Left ventricle myocardium inferior (tissue), 1 donor: ENCODE results near the gene SIK3. TPM values are rescaled to one million over a fixed set of nuclear protein-coding genes. Genes with fewer than 3 reads are reported as not detected.
"Not testable (repeated sequence)": the region's sequence is repeated elsewhere in the genome, so short reads cannot be mapped to it uniquely, and the experiment has no call there.

ENCODE experiments used
- DNase-seq: peaks from one replicate; pipeline ENCODE4 v3.0.0-alpha.2; 2020
- H3K27ac ChIP-seq: fragments of 200-600 bp; replicated peaks from 2 replicates; pipeline ENCODE4 v1.8.0; 2021
- H3K27me3 ChIP-seq: fragments of 200-600 bp; 2 replicates; pipeline ENCODE4 v1.8.0; 2021; ENCODE audit warnings: low read depth
- H3K36me3 ChIP-seq: fragments of 200-600 bp; 2 replicates; pipeline ENCODE4 v1.8.0; 2021
- H3K4me1 ChIP-seq: fragments of 200-600 bp; 2 replicates; pipeline ENCODE4 v1.8.0; 2021
- H3K4me3 ChIP-seq: fragments of 200-600 bp; 2 replicates; pipeline ENCODE4 v1.8.0; 2021; ENCODE audit warnings: mild to moderate bottlenecking, moderate library complexity
- H3K9me3 ChIP-seq: fragments of 200-600 bp; replicated peaks from 2 replicates; pipeline ENCODE4 v1.8.0; 2021
- intact Hi-C: fragments of 100-400 bp; cut with micrococcal nuclease; formaldehyde crosslinking; loops from one replicate; pipeline ENCODE4 v1.11.0; 2022
- total RNA-seq: library from RNA; stranded (reverse); fragmentation: NEBNext Ultra II Directional; extraction: Animal tissue kit (Norgen Biotek cat#: 25700); gene quantifications from one replicate; pipeline ENCODE4 v1.2.1, GENCODE V29; 2021
- TF ChIP-seq, protein P1 (sequence below): fragments of 200-600 bp; IDR thresholded peaks from 2 replicates; pipeline ENCODE4 v1.8.0; 2021; ENCODE audit warnings: antibody characterized with exemption, mild to moderate bottlenecking, borderline replicate concordance
- donor health status: DM: no; HTN: yes; CAD: no; lungs with severe emphysema.

The SIK3 gene
- total RNA-seq, 1 donor from 2014 or later: 36.3 TPM

DNA sequence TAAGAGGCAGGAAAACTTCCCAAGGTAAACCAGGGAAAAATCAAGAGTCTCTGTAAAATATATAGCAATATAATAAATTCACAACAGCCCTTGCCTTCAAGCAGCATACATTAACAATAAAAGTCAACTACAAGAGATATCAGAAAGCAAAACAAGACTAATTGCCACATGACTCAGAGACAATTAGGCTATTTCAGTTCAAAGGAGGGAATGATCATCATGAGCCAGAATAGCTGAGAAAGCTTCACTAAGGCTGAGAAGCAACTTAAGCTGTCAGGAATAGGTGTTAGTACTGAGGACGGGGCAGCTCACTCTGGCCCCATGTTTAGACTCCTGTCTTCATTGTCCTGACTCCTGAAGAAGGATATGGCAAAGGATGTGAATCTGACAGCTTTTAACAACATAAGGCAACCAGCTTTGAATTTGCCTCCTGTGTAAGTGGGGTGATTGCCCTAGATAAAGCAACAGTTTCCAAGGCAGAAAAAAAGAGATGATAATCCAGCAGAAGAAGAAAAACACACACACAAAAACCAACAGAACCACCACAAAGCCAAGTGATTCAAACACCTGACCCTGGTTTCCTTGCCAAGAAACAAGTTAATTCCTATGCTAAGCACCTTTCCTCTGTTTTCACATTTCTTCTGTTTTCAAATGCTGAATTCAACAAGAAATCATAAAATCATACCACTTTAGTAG lies 60.8 kb downstream of the SIK3 start:
- Histone ChIP-seq H3K27me3 (no peaks in the 10 kb centered on the region), H3K36me3 (no peaks in the 10 kb centered on the region), H3K4me1 (peaks cover 52% of the 10 kb centered on the region), H3K4me3 (no peak overlapping the region), H3K9me3 (no peaks in the 10 kb centered on the region), H3K27ac (no peak overlapping the region)
- TF ChIP-seq, protein P1, sequence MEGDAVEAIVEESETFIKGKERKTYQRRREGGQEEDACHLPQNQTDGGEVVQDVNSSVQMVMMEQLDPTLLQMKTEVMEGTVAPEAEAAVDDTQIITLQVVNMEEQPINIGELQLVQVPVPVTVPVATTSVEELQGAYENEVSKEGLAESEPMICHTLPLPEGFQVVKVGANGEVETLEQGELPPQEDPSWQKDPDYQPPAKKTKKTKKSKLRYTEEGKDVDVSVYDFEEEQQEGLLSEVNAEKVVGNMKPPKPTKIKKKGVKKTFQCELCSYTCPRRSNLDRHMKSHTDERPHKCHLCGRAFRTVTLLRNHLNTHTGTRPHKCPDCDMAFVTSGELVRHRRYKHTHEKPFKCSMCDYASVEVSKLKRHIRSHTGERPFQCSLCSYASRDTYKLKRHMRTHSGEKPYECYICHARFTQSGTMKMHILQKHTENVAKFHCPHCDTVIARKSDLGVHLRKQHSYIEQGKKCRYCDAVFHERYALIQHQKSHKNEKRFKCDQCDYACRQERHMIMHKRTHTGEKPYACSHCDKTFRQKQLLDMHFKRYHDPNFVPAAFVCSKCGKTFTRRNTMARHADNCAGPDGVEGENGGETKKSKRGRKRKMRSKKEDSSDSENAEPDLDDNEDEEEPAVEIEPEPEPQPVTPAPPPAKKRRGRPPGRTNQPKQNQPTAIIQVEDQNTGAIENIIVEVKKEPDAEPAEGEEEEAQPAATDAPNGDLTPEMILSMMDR: no peak
- DNase-seq: no peak
- intact Hi-C loops: no loop called here

DNA sequence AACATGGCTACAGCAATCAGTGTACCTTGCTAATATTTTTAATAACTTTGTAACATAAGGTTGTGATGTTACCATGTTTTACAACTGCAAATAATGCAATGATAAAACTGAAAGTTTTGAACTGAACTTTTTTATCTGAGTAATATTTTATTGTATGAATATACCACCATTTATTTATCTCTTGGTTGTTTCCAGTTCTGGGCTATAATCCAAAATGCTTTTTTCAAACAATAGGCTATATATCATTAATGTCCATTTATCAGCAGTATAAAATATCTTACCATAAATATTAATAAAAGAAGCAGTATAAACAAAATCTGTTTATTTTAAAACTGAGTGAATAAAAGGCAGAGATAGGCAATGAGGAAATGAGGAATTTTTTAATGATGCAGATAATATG lies 63.3 kb downstream of the SIK3 start:
- H3K36me3 ChIP-seq: no peaks in the 10 kb centered on the region
- H3K27ac ChIP-seq: no peak overlapping the region
- DNase-seq: no peak
- TF ChIP-seq, protein P1: no peak
- H3K27me3 ChIP-seq: no peaks in the 10 kb centered on the region
- no peak overlapping the region for H3K4me3 ChIP-seq
- H3K9me3 ChIP-seq: no peaks in the 10 kb centered on the region
- H3K4me1 ChIP-seq: peaks cover 28% of the 10 kb centered on the region
- intact Hi-C loops: no loop called here

DNA sequence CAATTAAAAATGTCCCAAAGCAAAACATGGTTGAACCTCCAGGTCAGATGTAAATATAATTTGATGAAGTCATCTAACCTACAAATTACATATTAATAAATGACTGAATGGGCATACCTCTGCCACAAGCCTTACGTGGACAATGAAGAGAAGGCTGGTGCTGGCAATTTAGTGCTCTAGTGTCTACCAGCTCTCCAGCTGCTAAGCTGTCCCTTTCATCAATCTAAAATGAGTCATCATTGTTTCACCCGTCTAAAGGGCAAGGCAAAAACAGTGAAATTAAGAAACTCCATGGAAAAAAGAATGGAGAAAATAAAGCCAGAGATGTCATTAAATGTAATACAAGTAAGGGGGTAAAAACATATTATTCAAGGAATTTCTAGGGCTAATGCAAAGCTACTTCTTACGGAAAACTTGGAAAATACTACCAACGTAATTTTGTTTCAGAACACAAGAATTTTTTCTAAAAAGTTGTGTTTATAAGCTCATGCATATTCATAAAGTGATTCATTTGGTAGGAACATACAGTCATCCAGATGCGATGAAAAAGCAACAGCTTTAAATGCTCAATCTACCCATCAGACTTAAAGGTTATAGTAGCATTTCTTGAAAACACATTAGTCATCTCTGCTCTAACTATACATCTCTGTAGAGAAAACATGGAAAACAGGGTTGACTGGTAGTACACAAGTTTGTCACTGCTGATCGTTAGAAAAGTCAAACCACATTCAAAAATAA lies 71.5 kb downstream of the SIK3 start:
- intact Hi-C loops: no loop called here
- peaks cover 39% of the 10 kb centered on the region for H3K4me1 ChIP-seq

DNA sequence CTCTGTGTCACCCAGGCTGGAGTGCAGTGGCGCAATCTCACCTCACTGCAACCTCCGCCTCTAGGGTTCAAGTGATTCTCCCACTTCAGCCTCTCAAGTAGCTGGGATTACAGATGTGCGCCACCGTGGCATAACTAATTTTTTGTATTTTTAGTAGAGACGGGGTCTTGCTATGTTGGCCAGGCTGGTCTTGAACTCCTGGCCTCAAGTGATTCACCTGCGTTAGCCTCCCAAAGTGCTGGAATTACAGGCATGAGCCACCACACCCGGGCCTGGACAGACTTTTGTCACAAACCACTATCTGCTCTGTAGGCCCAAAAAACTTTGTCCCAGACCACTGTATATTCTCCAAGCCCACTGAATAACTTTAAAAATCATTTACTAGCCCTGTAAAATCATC lies 74.5 kb downstream of the SIK3 start:
- intact Hi-C loops: not testable (repeated sequence)

More for the DNA sequence above, 71.5 kb downstream of the SIK3 start:
- Histone ChIP-seq H3K4me3 (no peak overlapping the region), H3K9me3 (no peaks in the 10 kb centered on the region), H3K27me3 (no peaks in the 10 kb centered on the region), H3K36me3 (no peaks in the 10 kb centered on the region), H3K27ac (no peak overlapping the region)
- DNase-seq: no peak
- TF ChIP-seq, protein P1: no peak

DNA sequence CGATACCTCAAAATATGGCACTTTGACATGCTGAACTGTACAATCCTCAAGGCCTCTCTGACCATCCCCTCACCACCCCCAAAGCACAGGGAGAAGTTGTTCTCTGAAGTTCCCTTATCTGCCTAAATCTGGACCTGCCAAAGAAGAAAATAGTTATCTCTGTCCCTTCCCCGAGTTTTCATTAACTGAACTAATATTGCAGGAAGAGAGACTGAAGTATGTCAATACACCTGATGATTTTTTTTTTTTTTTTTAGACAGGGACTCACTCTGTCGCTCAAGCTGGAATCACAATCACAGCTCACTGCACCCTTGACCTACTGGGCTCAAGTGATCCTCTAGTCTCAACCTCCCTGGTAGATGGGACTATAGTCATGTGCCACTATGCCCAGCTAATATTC lies 75.0 kb downstream of the SIK3 start:
- TF ChIP-seq, protein P1: no peak
- no peak for DNase-seq
- H3K9me3 ChIP-seq: no peaks in the 10 kb centered on the region
- no peaks in the 10 kb centered on the region for H3K36me3 ChIP-seq
- H3K4me3 ChIP-seq: no peak overlapping the region
- intact Hi-C loops: no loop called here
- peaks cover 63% of the 10 kb centered on the region for H3K4me1 ChIP-seq
- H3K27ac ChIP-seq: no peak overlapping the region
- H3K27me3 ChIP-seq: no peaks in the 10 kb centered on the region

More for the DNA sequence above, 74.5 kb downstream of the SIK3 start:
- H3K27ac ChIP-seq, DNase-seq, H3K4me3 ChIP-seq, H3K27me3 ChIP-seq, H3K9me3 ChIP-seq, H3K36me3 ChIP-seq: not testable (repeated sequence)
- peaks cover 58% of the 10 kb centered on the region for H3K4me1 ChIP-seq

DNA sequence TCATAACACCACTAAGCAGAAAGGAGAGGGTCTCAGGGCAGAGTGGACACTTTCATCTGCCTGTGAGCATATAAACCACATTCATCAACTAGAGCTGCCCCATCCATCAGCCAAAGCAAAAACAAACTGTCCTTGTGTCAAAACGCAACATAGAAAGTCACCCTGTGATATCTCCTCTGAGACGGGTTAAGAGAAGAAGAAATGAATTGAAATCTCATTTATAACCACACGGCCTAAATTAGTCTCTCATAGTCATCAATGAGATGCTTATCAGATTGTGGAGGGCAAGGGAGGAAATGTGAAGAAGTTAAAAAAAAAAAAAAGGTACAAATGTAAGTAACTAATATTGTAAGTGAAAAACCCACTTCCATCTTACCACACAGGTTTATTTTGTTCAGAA lies 75.7 kb downstream of the SIK3 start:
- no peak for DNase-seq
- Histone ChIP-seq H3K4me1 (peaks cover 68% of the 10 kb centered on the region), H3K36me3 (no peaks in the 10 kb centered on the region), H3K9me3 (no peaks in the 10 kb centered on the region), H3K27me3 (no peaks in the 10 kb centered on the region), H3K27ac (no peak overlapping the region), H3K4me3 (no peak overlapping the region)
- intact Hi-C loops: no loop called here
- TF ChIP-seq, protein P1: no peak
